T-helper 1 cell treated with Interleukin-12 subunit alpha and Interleukin-12 subunit beta and Interleukin-4 antibody, amounts not matched to agents 30 ng/mL and 1 ng/mL, for 36 hours (primary cell): ENCODE results near the gene MAP3K14. TPM values are rescaled to one million over a fixed set of nuclear protein-coding genes. Genes with fewer than 3 reads are reported as not detected.

Experiments used
- intact Hi-C: fragments of 100-400 bp; cut with micrococcal nuclease; formaldehyde crosslinking; loops from one replicate; pipeline ENCODE4 v1.15.1; 2024
- total RNA-seq: library from RNA; stranded (reverse); gene quantifications from 2 replicates; pipeline ENCODE4 v1.2.3, GENCODE V29; 2022

Gene MAP3K14
- total RNA-seq, 1 donor from 2014 or later = 44.9 TPM

- intact Hi-C loops = loop anchor here (1.0 to 10.0 kb wide), 7 partner anchors 9 to 359 kb away; partner anchors contain the start of genes C1QL1, HEXIM1, HEXIM2 and MAP3K14
Measured at GRCh38 chr17:45225964-45226530, 90.8 kb downstream of the MAP3K14 start.

GRCh38 chr17:45225051-45225700 lies 91.6 kb downstream of the MAP3K14 start:
- intact Hi-C loops = loop anchor here (10.0 kb wide), 1 partner anchor 260 kb away; the partner anchor contains the start of gene C1QL1

DNA sequence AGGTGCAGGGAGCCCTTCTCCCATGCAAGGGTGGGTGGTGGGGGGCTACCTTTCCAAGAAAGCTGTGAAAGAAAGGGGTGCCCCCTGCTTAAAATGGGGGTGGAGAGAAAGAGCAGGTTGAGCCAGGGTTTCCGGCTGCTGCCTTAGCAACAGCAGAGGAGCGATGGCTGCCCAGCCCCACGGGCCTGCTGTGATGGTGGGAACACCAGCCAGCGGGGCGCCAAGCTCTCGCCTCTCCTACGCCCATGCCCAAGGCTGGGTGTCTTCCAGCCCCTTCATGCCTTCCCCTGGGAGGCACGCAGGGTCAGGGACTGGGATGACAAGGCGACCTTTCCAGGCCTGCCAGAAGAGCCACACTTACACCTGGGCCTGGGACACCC lies 92.2 kb downstream of the MAP3K14 start:
- intact Hi-C loops = loop anchor here (10.0 kb wide), 1 partner anchor 260 kb away; the partner anchor contains the start of gene C1QL1

- intact Hi-C loops = loop anchor here (10.0 kb wide), 1 partner anchor 259 kb away; the partner anchor contains the start of gene C1QL1
Measured at GRCh38 chr17:45223539-45224528, 93.0 kb downstream of the MAP3K14 start.

- intact Hi-C loops = loop anchor here (10.0 kb wide), 1 partner anchor 258 kb away; the partner anchor contains the start of gene C1QL1
Measured at GRCh38 chr17:45222996-45223538, 93.8 kb downstream of the MAP3K14 start.

DNA sequence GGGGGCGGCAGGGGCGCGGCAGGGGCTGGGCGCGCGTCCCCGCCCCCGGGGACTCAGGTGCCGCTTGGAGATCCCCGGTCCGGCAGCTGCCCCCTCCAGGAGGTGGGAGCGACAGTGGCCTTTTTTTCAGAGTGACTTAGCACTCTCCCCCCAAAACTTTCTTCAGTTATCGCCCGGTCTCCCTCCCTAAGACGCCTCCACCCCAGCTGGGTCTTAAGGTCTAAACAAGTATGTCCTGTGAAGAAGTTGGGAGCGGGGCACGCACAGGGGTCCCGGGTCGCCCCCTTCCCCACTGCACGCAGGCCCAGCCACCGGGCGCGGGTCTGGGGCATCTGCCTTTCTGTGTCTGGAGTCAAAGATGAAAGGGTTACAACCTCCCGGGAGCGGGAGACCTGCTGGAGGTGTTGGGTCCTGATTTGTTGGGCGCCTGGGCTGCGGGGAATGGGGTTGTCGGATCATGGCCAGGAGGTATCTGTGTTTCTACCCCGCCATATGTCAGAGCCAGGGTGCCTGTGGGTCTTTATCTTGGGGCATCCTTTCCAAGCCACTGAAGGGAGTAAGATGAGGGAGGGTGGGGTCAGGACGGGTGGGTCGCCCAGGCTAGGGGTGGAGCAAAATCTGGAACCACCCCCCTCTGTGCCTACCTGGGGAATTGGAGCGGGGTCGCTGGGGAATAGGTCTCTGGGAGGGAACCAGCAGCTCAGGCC lies 94.4 kb downstream of the MAP3K14 start:
- intact Hi-C loops = loop anchor here (10.0 kb wide), 1 partner anchor 258 kb away; the partner anchor contains the start of gene C1QL1

GRCh38 chr17:45222014-45222288 lies 94.9 kb downstream of the MAP3K14 start:
- intact Hi-C loops = loop anchor here (10.0 kb wide), 1 partner anchor 257 kb away; the partner anchor contains the start of gene C1QL1

DNA sequence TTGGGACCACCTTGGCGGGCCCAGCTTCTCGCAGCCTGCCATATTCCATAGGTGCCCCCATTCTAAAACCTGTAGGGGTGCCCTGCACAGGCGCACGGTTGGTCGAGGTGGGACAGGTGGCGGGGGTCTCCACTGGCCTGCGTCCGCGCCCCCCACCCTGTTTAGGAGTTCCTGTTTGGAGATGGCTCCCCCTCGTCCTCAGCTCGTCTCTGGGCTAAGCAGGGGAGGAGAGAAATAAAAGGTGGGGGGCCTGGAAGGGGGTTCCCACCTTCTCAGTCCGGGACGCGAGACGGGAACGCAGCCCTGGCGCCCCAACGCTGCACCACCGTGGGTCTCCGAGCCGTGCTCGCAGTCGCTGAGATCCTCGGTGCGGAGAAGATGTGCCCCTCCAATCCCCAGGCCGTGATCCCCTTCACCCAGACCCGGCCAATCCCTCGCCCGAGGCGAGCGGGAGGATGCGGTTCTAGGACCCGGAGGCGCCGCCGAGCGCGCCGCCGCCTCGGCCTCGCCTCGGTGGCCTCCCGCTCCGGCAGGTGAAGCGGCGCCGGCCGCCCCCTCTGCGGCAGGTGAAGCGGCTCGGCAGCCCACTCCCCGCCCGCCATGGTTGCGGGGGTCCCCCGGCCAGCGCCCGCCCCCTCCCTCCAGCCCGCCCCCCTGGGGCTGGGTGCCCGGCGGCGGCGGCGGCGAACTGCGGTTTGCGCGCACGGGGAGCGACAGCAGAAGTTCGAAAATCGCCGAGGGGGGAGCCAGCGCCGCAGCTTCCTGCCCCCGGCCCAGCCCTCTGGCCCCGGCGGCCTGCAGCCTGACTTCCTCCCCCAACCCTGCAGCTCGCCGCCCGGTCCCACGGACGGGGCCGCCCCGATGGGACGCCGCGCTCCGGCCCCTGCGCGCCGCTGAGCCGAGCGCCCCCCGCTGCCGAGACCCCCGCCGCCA lies 95.5 kb downstream of the MAP3K14 start, which contains the start of gene FMNL1:
TSS of gene FMNL1 (plus strand) at position 805 of the 933 bp plus-strand sequence. CDS start 240 bp downstream, outside the sequence.
- intact Hi-C loops = loop anchor here (10.0 kb wide), 1 partner anchor 257 kb away; the partner anchor contains the start of gene C1QL1

DNA sequence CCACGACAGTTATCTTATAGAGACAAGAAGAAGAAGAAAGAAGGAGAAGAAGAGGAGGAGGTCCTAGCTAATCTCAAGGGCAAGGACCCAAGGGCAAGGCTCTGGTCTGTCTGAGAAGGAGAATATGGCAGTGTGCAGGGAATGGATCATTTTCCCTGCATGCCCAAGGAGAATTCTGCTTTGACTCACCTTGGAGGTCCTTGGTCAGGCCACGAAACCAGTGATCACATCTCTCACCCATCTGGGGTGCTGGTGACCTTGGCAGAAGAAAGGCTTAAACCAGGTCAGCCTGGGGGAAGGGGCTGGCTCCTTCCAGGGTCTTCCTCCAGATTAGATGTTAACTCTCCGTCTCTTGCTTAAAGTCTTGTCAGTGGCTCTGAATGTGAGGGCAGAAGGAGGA lies 96.7 kb downstream of the MAP3K14 start:
- intact Hi-C loops = loop anchor here (1.0 to 10.0 kb wide), 2 partner anchors 9 to 255 kb away; partner anchors contain the start of gene C1QL1

DNA sequence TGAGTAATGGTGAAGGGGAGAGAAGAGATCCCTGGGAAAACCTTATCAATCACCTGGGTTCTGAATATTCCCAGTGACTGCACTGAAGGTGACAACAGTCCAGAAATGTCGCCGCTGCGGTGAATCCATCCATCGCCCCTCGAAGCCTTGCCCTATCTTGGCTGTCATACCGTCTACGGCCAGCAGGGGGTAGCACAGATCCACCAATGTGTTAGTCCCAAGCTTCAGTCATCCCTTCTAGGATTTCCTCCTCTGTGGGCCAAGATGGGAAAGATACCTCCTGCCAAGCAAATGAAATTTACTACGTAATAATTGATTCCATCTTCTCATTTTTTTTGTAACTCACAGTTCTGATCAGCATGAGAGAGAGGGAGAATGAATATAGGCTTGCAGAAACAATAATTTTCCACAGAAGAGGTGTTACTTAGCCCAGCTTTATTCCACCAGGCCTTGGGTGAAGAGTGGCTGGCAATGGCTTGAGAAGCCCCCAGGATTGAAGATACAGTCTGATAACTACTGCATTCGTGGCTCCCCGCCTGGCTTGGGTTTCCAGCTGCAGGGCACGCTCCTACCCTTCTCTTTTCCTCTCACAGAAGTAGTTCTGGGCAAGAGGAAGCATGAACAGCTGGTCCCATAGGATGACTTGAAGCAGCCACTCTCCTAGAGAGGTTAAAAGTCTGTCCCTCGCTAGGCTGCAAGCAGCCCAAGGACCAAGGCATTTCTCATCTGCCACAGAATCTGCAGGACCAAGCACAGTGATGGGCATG lies 97.7 kb downstream of the MAP3K14 start:
- intact Hi-C loops = loop anchor here (1.0 kb wide), 6 partner anchors 16 to 166 kb away; partner anchors contain the start of gene MAP3K14

Other genes with a start within 250 kb of the MAP3K14 start
- gene PLCD3, start 184.5 kb downstream of the MAP3K14 start, total RNA-seq = 2.9 and 3.0 TPM in 2 replicates
- gene ACBD4, start 181.3 kb downstream of the MAP3K14 start, total RNA-seq = 12.0 and 12.5 TPM in 2 replicates
- gene HEXIM1, start 168.5 kb downstream of the MAP3K14 start, total RNA-seq = 38.8 and 41.4 TPM in 2 replicates
- 5.1 and 6.8 TPM in 2 replicates for gene HEXIM2, start 155.1 kb downstream of the MAP3K14 start, total RNA-seq
- 484 and 485 TPM in 2 replicates for gene FMNL1, start 95.1 kb downstream of the MAP3K14 start, total RNA-seq
- gene SPATA32, start 54.9 kb downstream of the MAP3K14 start, total RNA-seq = 0.37 and 0.44 TPM in 2 replicates
- 85.4 and 88.9 TPM in 2 replicates for gene ARHGAP27, start 115.8 kb upstream of the MAP3K14 start, total RNA-seq
- 57.2 and 59.7 TPM in 2 replicates for gene PLEKHM1, start 173.7 kb upstream of the MAP3K14 start, total RNA-seq